CD4-positive, alpha-beta T cell (primary cell): ENCODE data around the gene RNF114. TPM values are rescaled to one million over a fixed set of nuclear protein-coding genes. Genes with fewer than 3 reads are reported as not detected.

ENCODE experiments used
- ATAC-seq: fragments of 200-7000 bp; cut with Tn5 transposase; one replicate; pipeline ENCODE4 v1.10.0; 2022; ENCODE audit warnings: mild to moderate bottlenecking; ENCODE audit not compliant: poor library complexity
- CTCF ChIA-PET: fragments of 350-600 bp; sonication (Branson Sonifier 250); formaldehyde crosslinking; loops from one replicate; lab custom pipeline; 2021; ENCODE audit warnings: antibody characterized with exemption, inconsistent platforms; lab: Charles Lee
- POLR2A ChIA-PET: fragments of 350-600 bp; sonication (Branson Sonifier 250); formaldehyde crosslinking; loops from one replicate; lab custom pipeline; 2021; ENCODE audit warnings: antibody characterized with exemption, inconsistent platforms; lab: Charles Lee
- DNase-seq, 14 experiments: peaks; one replicate each; pipeline ENCODE4 v3.0.0-alpha.2; 2013 to 2020; ENCODE audit warnings: mixed read lengths in 2 of 14
- H3K27ac ChIP-seq, 2 donors: one replicate each; pipeline versions ENCODE4 v1.5.1 to v1.7.0; 2013; ENCODE audit warnings: low read length in 2 of 2, low read depth in 1 of 2, mild to moderate bottlenecking in 1 of 2
- H3K27me3 ChIP-seq, 2 experiments: 1 replicate in 1 of 2; 2 replicates in 1 of 2; pipeline versions ENCODE4 v1.6.1 to v1.7.0; 2013; ENCODE audit warnings: low read length in 2 of 2, control low read depth in 1 of 2, mild to moderate bottlenecking in 1 of 2, moderate library complexity in 1 of 2; ENCODE audit not compliant: insufficient read depth in 2 of 2, control insufficient read depth in 1 of 2
- H3K36me3 ChIP-seq: one replicate; pipeline ENCODE4 v1.6.1; 2013; ENCODE audit warnings: low read length, control low read depth; ENCODE audit not compliant: insufficient read depth
- H3K4me1 ChIP-seq: one replicate; pipeline ENCODE4 v1.6.1; 2013; ENCODE audit warnings: low read length, control low read depth; ENCODE audit not compliant: insufficient read depth
- H3K4me3 ChIP-seq: one replicate; pipeline ENCODE4 v1.5.1; 2013; ENCODE audit warnings: mild to moderate bottlenecking, low read length, moderate library complexity
- H3K9me3 ChIP-seq, 2 experiments: 1 replicate in 1 of 2; 2 replicates in 1 of 2; pipeline versions ENCODE4 v1.6.1 to v1.7.0; 2013; ENCODE audit warnings: low read length in 2 of 2, mild to moderate bottlenecking in 2 of 2, control low read depth in 1 of 2, moderate library complexity in 1 of 2; ENCODE audit not compliant: control insufficient read depth in 1 of 2, insufficient read depth in 1 of 2
- H3K27ac Mint-ChIP-seq: one replicate; pipeline ENCODE4 v1.8.0; 2020; ENCODE audit warnings: mixed read lengths
- H3K27me3 Mint-ChIP-seq: one replicate; pipeline ENCODE4 v1.8.0; 2021; ENCODE audit warnings: mixed read lengths
- H3K36me3 Mint-ChIP-seq: one replicate; pipeline ENCODE4 v1.8.0; 2021; ENCODE audit warnings: low read depth, mixed read lengths
- H3K4me1 Mint-ChIP-seq: one replicate; pipeline ENCODE4 v1.8.0; 2021; ENCODE audit warnings: low read depth, mixed read lengths
- H3K4me3 Mint-ChIP-seq: one replicate; pipeline ENCODE4 v1.8.0; 2020; ENCODE audit warnings: mild to moderate bottlenecking, mixed read lengths
- H3K9me3 Mint-ChIP-seq: one replicate; pipeline ENCODE4 v1.8.0; 2020; ENCODE audit warnings: mixed read lengths
- CTCF ChIP-seq: fragments of 200-600 bp; IDR thresholded peaks from one replicate; pipeline ENCODE4 v1.8.0; 2022; ENCODE audit warnings: antibody characterized with exemption, mild to moderate bottlenecking
- intact Hi-C, 2 experiments: fragments of 100-400 bp; cut with DNase I in 1 of 2; cut with micrococcal nuclease in 1 of 2; formaldehyde crosslinking; loops; one replicate each; pipeline versions ENCODE4 v1.15.1 to v1.9.0; 2023 to 2025; cut with DNase I, micrococcal nuclease
- total RNA-seq, 174 experiments: library from RNA in 2 of 174; stranded (reverse) in 2 of 174; gene quantifications; one replicate each; pipeline ENCODE4 v1.2.3 and lab custom pipeline; 2021 to 2026

RNF114 gene
- total RNA-seq, 2 experiments from 2014 or later = 129 to 132 TPM

GRCh38 chr20:49938173-49939163 is 2.3 kb downstream of the RNF114 start:
- Histone ChIP-seq H3K4me3 (no peak overlapping the region), H3K9me3 (no peaks in the 10 kb centered on the region), H3K4me1 (peaks cover 49% of the 10 kb centered on the region), H3K36me3 (peaks cover 38% of the 10 kb centered on the region), H3K27ac (no peak overlapping the region), H3K27me3 (no peaks in the 10 kb centered on the region)
- CTCF ChIA-PET = interaction anchor here (1.3 to 3.0 kb wide), 3 partner anchors 40 to 148 kb away, joined by 3 to 13 read pairs (median 3); no protein-coding TSS in a partner anchor
- H3K27ac Mint-ChIP-seq = peak overlapping the region; percentile 57
- intact Hi-C loops = loop anchor here in 1 of 2 experiments (5.0 to 10.0 kb wide), 2 partner anchors 226 to 894 kb away; partner anchors contain the start of genes B4GALT5 and CSE1L
- peak overlapping the region; percentile 93 for H3K4me3 Mint-ChIP-seq
- H3K4me1 Mint-ChIP-seq = peaks cover 55% of the 10 kb centered on the region
- ATAC-seq (no peak), DNase-seq (no peak)
- no peak for TF ChIP-seq CTCF
- H3K36me3 Mint-ChIP-seq = peaks cover 59% of the 10 kb centered on the region
- POLR2A ChIA-PET = interaction anchor here (0.8 to 0.9 kb wide), 2 partner anchors 24 to 178 kb away, joined by 3 to 4 read pairs; no protein-coding TSS in a partner anchor
- H3K9me3 Mint-ChIP-seq = no peaks in the 10 kb centered on the region
- H3K27me3 Mint-ChIP-seq = no peaks in the 10 kb centered on the region

GRCh38 chr20:49941456-49941855 is 5.3 kb downstream of the RNF114 start:
- H3K27me3 Mint-ChIP-seq = no peaks in the 10 kb centered on the region
- DNase-seq (no peak), ATAC-seq (no peak)
- H3K9me3 Mint-ChIP-seq = no peaks in the 10 kb centered on the region
- no peak for TF ChIP-seq CTCF
- no peak overlapping the region for H3K4me3 ChIP-seq
- POLR2A ChIA-PET = no interaction called here
- no peaks in the 10 kb centered on the region for H3K9me3 ChIP-seq
- intact Hi-C loops = no loop called here
- CTCF ChIA-PET = no interaction called here
- H3K4me3 Mint-ChIP-seq = peak overlapping the region; percentile 56
- H3K4me1 Mint-ChIP-seq = peaks cover 49% of the 10 kb centered on the region
- peaks cover 84% of the 10 kb centered on the region for H3K36me3 Mint-ChIP-seq
- H3K27ac Mint-ChIP-seq = peak overlapping the region; percentile 59
- no peak overlapping the region for H3K27ac ChIP-seq
- no peaks in the 10 kb centered on the region for H3K27me3 ChIP-seq
- peaks cover 65% of the 10 kb centered on the region for H3K36me3 ChIP-seq
- H3K4me1 ChIP-seq = peaks cover 34% of the 10 kb centered on the region

GRCh38 chr20:49942303-49942702 is 6.1 kb downstream of the RNF114 start:
- H3K9me3 Mint-ChIP-seq = no peaks in the 10 kb centered on the region
- Histone ChIP-seq H3K9me3 (no peaks in the 10 kb centered on the region), H3K4me3 (no peak overlapping the region), H3K4me1 (peaks cover 29% of the 10 kb centered on the region), H3K27ac (no peak overlapping the region), H3K27me3 (no peaks in the 10 kb centered on the region), H3K36me3 (peaks cover 72% of the 10 kb centered on the region)
- CTCF ChIA-PET = no interaction called here
- no peak overlapping the region for H3K27ac Mint-ChIP-seq
- POLR2A ChIA-PET = no interaction called here
- peaks cover 84% of the 10 kb centered on the region for H3K36me3 Mint-ChIP-seq
- H3K27me3 Mint-ChIP-seq = no peaks in the 10 kb centered on the region
- TF ChIP-seq CTCF = no peak
- intact Hi-C loops = no loop called here
- H3K4me3 Mint-ChIP-seq = no peak overlapping the region
- H3K4me1 Mint-ChIP-seq = peaks cover 44% of the 10 kb centered on the region
- no peak for ATAC-seq
- DNase-seq = no peak
